ENCODE data around the gene FAM24A. TPM values are rescaled to one million over a fixed set of nuclear protein-coding genes. Genes with fewer than 3 reads are reported as not detected.

Gene FAM24A
- polyA plus RNA-seq, 1 experiment, result not detected

DNA sequence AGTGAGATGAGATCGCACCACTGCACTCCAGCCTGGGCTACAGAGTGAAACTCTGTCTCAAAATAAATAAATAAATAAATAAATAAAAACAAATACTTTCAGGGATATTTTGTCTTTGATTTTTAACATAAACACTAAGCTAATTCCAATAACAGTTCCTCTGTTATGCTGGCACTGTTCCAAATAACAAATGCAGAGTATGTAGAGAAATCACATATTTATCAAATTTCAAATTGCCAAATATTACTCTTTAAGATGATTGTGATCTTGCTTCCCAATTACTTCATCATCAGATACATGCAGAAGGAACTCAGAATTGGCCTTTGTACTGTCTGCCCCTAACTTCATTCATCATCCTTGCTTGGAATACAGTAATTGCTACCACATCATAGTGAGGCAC, 19.7 kb downstream of the FAM24A start:
- TF ChIP-seq, protein P1, sequence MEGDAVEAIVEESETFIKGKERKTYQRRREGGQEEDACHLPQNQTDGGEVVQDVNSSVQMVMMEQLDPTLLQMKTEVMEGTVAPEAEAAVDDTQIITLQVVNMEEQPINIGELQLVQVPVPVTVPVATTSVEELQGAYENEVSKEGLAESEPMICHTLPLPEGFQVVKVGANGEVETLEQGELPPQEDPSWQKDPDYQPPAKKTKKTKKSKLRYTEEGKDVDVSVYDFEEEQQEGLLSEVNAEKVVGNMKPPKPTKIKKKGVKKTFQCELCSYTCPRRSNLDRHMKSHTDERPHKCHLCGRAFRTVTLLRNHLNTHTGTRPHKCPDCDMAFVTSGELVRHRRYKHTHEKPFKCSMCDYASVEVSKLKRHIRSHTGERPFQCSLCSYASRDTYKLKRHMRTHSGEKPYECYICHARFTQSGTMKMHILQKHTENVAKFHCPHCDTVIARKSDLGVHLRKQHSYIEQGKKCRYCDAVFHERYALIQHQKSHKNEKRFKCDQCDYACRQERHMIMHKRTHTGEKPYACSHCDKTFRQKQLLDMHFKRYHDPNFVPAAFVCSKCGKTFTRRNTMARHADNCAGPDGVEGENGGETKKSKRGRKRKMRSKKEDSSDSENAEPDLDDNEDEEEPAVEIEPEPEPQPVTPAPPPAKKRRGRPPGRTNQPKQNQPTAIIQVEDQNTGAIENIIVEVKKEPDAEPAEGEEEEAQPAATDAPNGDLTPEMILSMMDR (IDR thresholded peaks at IDR 0.05; ENCODE audit: low read depth, low read length), result no peak
- Histone ChIP-seq H3K4me3 (ENCODE audit: low read depth, low read length) (no peak overlapping the region), H3K27me3 (ENCODE audit: control insufficient read depth, insufficient read depth, low read length) (no peaks in the 10 kb centered on the region), H3K27ac (ENCODE audit: low read depth, low read length) (no peak overlapping the region), H3K9me3 (ENCODE audit: control insufficient read depth, insufficient read depth, low read length) (no peaks in the 10 kb centered on the region)
- CTCF ChIA-PET, result no interaction called here
- no peak for DNase-seq (ENCODE audit: low read depth, low spot score)
- POLR2A ChIA-PET, result no interaction called here

- CTCF ChIA-PET, result no interaction called here
- DNase-seq (ENCODE audit: low read depth, low spot score), result no peak
- H3K27ac ChIP-seq (ENCODE audit: low read depth, low read length), result no peak overlapping the region
- no peaks in the 10 kb centered on the region for H3K27me3 ChIP-seq (ENCODE audit: control insufficient read depth, insufficient read depth, low read length)
- TF ChIP-seq, protein P1 (IDR thresholded peaks at IDR 0.05; ENCODE audit: low read depth, low read length), result no peak
- POLR2A ChIA-PET, result no interaction called here
- no peaks in the 10 kb centered on the region for H3K9me3 ChIP-seq (ENCODE audit: control insufficient read depth, insufficient read depth, low read length)
- no peak overlapping the region for H3K4me3 ChIP-seq (ENCODE audit: low read depth, low read length)
Observed at GRCh38 chr10:122931088-122931906, 20.9 kb downstream of the FAM24A start.

DNA sequence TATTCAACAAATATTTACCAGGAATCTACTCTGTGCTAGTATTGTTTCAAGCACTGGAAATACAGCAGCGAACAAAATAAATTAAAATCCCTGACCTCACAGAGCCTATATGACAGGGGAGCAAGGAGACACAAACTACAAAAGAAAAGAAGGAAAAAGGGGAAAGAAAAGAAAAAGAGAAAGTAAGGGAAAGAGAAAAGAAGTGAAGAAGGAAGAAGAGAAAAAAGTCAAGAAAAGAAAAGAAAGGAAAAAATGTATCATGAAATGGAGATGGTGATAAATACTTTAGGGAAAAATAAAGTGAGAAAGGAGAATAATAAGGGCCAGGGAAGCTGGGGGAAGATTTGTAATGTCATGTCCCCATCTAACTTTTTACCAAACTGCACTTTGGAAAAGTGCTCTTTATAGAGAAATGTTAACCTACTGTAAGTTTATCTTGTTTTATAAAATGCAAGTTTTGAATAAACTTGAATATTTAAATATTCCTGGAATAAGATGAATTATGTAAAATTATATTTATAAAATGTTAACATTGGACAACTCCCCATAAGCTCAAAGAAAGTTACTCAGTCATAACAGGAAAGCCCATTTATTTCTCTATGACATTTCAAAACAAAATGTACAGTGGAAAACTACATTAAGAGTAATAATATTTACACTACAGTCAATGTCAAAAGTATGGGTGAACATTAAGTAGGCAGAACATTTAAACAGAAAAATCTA, 28.9 kb downstream of the FAM24A start:
- ChIA-PET POLR2A (interaction anchor here (1.5 kb wide), 1 partner anchor 14 kb away, joined by 3 read pairs; the partner anchor contains the start of gene C10orf88), CTCF (interaction anchor here (0.9 kb wide), 1 partner anchor 40 kb away, joined by 3 read pairs; the partner anchor contains the start of gene PSTK)
- Histone ChIP-seq H3K4me3 (ENCODE audit: low read depth, low read length) (no peak overlapping the region), H3K27me3 (ENCODE audit: control insufficient read depth, insufficient read depth, low read length) (no peaks in the 10 kb centered on the region), H3K9me3 (ENCODE audit: control insufficient read depth, insufficient read depth, low read length) (no peaks in the 10 kb centered on the region), H3K27ac (ENCODE audit: low read depth, low read length) (no peak overlapping the region)
- TF ChIP-seq, protein P1 (IDR thresholded peaks at IDR 0.05; ENCODE audit: low read depth, low read length), result no peak
- no peak for DNase-seq (ENCODE audit: low read depth, low spot score)

DNA sequence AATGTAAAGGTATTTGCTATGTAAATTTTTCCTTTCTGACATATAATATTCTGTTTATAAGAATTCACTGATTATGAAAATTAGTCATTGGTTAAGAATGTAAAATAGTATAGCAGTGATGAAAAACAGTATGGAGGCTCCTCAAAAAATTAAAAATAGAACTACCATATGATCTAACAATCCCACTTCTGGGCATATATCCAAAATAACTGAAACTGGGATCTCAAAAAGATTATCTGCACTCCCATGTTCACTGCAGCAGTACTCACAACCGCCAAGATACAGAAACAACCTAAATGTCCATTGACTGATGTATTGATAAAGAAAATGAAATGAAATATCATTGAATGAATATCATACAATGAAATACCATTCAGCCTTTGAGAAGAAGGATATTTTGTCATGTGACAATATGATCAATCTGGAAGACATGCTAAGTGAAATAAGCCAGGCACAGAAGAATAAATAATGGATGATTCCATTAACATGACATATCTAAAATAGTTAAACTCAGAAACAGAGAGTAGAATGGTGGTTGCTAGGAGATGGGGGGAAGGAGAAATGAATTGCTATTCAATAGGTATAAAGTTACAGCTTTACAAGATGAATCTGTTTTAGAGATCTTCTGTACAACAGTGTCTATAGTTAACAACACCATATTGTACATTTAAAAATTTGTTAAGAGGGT, 29.6 kb downstream of the FAM24A start:
- CTCF ChIA-PET, result interaction anchor here (0.6 kb wide), 1 partner anchor 1015 kb away, joined by 3 read pairs; no protein-coding TSS in a partner anchor
- Histone ChIP-seq H3K4me3 (ENCODE audit: low read depth, low read length) (no peak overlapping the region), H3K27me3 (ENCODE audit: control insufficient read depth, insufficient read depth, low read length) (no peaks in the 10 kb centered on the region), H3K27ac (ENCODE audit: low read depth, low read length) (no peak overlapping the region), H3K9me3 (ENCODE audit: control insufficient read depth, insufficient read depth, low read length) (no peaks in the 10 kb centered on the region)
- POLR2A ChIA-PET, result no interaction called here
- TF ChIP-seq, protein P1 (IDR thresholded peaks at IDR 0.05; ENCODE audit: low read depth, low read length), result no peak
- DNase-seq (ENCODE audit: low read depth, low spot score), result peak; percentile 59
